Activated gamma-delta T cell treated with anti-CD3 and anti-CD28 coated beads, Interleukin-2, amount 50 U/mL, for 16 hours (primary cell): ENCODE results near the gene CORO2B.
"Not testable (repeated sequence)": the region's sequence is repeated elsewhere in the genome, so short reads cannot be mapped to it uniquely, and the experiment has no call there.

Experiments used
- DNase-seq: peaks from one replicate; pipeline ENCODE4 v3.0.0-alpha.2; 2020; ENCODE audit warnings: low read depth

CORO2B gene

DNA sequence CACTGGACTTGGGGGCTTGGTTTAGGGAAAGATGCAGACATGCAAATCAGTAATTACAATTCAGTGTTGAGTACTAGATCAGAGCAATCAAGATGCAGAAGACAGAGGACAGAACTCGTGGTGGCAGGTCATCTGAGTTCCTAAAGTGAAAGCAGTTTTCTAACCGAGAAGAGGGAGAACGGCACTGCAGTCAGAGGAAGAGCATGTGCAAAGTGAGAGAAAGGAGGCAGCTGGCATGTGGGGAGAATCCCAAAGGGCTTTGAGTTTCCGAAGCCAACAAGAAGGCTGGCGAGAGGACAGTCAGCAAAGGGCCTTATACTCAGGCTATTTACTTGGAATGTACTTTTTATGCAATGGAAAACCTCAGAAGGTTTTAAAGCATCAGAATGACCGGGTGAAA is 154.9 kb downstream of the CORO2B start:
- DNase-seq, result no peak

DNA sequence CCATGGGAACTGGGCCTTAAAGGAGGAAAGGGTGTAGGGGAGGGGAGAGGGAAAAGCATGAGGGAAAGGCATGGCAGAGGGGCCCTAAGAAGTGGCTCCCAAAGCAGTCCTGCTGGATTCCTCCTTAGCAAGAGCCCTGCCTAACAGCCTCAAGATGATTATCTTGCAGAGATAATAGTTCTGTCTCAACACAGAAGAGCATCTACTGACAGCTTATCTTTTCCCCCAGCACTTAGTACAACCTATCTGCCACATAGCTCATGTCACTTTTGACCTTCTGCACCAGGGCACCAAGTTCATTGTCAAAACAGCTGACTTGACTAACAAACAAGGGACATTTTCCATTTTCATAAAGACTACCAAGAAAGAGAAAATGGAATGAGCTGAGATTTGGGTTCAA is 155.6 kb downstream of the CORO2B start:
- no peak for DNase-seq

DNA sequence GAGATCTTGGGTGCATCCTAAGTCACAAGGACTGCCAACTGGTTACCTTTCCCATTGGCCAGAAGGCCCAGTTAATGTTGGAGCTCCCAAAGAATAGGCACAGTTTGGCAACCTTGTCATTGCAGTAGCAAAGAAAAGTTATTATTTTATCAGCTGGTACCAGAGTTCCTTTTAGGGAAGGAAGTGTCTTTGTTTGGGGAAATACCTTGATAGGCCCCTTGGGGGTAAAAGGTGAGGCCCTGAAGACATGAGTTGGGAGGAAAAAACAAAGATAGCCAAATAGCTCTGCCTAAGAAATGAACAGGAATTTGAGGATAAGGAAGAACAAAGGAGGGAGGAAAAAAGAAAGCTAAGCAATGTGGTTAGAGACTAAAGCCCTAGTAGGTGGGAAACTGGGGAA is 156.1 kb downstream of the CORO2B start:
- no peak for DNase-seq

DNA sequence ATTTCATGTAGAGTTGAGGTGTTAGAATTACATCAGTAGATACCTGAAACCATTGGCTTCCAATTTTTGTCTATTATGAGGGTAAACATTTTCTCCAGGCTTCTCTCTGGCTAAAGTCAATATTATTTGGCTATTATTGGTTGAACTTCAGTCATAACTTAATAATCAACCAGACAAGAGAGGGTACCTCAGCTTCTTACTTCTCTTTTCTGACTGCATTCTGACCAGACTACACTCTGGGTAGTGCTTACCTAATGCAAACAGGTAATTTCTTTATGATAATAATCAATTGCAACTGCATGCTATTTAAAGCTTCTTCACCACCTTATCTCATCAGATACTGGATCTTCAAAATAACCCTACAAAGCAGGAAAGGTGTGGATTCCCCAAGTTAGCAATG is 156.8 kb downstream of the CORO2B start:
- DNase-seq, result no peak

DNA sequence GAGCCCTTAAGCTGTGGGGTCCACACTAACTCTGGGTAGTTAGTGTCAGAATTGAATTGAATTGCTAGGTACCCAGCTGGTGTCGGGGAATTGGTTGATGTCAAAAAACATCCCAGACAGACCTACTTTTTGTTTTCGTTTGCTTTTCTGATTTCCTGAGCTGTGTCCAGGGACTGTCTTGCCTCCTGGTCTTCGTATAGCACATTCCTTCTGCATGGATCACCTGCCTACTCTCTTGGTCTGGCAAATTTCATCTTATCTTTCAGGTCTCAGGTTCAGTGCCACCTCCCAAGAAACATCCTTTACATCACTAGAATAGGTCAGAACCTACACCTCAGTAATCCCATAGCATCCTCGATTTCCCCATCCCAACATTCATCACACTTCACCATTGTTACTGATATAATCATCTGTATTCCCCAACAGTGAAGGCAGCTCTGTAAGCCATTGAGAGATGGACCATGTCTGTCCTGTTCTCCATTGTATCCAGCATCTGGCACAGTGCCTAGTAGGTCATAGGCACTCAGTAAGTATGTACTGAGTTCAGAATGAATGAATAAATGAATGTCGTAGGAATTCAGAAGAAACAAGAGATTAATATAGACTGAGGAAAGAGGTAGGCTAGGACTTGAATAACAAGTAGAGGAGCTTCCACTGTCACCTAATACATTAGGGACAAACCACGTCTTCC is 160.7 kb downstream of the CORO2B start:
- no peak for DNase-seq

DNA sequence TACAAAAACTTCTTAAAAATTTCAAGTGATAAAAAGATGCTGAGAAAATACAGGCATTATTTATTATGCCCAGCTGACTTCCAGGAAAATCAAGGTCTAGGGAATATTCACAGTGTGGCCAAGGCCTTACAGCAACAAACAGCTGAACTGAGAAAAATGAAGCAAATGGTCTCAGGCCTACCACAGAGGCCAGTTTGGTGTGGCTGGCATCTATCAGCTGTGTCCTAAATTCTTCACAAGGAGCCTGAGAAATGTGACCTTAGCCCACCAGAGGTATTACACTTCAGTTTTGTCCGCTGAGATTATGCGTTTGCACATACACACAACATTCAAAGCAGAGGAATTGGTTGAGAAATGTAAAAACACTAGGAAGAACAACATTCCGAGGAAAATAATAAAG is 164.5 kb downstream of the CORO2B start:
- no peak for DNase-seq

DNA sequence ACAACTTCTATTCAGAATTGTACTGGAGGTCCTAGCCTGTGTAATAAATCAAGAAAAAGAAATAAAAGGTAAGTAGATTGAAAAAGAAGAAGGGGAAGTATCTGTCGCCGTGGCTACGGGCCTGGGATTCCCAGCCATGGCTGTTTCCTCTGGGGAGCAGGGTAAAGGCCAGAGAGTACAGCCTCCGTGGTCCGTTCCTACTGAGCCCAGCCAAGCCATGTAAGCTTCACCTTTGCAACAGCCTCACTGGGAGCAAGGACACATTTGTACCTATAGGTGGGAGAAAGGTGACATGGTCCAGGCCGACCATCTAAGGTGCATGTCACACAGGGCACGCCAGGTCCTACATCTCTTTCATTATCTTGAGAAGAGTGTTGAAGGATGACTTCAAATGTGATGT is 170.6 kb downstream of the CORO2B start:
- no peak for DNase-seq

DNA sequence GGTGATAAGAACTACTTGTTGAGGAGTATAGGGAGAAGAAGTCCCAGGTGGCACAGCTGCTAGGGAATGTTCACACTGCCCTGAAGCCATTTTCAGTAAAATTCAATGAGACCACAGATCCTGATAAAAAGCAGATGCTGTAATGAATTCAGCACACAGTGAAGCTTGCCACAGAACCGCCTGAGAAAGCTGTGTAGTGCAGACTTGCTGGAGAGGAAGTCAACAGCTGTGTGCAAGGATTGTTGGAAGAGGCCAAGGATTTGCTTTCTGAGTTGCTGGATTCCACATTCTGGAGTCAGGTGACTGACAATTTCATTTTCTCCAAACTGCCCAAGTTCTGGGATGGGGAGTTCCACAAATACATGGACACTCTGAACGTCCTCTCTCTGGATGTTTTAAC is 171.0 kb downstream of the CORO2B start:
- DNase-seq, result no peak

DNA sequence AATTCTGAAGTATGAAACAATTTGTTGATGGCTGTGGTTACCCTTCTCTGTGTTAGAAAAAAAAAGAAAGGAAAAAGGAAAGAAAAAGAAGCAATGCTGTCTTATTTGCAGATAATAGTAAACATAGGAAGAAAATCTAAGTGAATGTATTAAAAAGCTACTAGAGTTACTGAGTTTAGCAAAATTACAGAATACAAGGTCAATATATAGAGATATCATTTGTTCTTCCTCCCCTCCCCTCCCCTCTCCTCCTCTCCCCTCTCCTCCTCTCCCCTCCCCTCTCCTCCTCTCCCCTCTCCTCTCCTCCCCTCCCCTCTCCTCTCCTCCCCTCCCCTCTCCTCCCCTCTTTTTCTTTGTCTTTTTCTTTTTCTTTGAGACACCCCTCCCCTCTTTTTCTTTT is 172.8 kb downstream of the CORO2B start:
- DNase-seq, result no peak

DNA sequence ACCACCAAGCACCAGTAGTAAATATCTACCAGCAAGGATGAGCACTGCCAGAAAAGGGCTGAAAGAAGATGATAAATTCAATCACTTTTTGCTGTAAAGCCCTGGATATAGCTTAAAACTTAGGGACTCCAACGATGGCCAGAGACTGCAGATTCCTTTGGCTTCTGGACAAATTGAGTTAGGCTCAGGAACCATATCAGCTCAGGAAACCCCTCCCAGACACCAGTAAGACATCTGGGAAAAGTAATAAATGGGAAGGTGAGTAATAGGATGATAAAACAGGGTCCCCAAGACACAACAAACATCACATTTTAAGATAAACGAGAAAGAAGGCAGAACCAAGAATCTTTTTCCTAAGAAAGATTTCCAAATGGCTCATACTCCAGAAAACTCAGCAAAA is 176.9 kb downstream of the CORO2B start:
- DNase-seq, result no peak

DNA sequence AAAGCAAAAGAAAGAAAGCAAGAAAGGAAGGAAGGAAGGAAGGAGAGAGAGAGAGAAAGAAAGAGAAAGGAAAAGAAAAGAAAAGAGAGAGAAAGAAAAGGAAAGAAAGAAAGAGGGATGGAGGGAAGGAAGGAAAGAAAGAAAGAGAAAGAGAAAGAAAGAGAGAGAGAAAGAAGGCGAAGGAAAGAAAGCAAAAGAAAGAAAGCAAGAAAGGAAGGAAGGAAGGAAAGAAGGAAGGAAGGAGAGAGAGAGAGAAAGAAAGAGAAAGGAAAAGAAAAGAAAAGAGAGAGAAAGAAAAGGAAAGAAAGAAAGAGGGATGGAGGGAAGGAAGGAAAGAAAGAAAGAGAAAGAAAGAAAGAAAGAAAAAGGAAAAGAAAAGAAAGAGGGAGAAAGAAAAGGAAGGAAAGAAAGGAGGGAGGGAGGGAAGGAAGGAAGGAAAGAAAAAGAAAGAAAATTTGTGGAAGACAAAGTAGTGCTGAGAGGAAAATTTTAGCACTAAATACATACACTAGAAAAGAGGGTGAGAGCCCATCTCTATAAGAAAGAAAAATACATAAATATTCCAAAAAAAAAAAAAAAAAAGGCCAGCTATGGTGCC is 181.3 kb downstream of the CORO2B start:
- DNase-seq, result not testable (repeated sequence)

DNA sequence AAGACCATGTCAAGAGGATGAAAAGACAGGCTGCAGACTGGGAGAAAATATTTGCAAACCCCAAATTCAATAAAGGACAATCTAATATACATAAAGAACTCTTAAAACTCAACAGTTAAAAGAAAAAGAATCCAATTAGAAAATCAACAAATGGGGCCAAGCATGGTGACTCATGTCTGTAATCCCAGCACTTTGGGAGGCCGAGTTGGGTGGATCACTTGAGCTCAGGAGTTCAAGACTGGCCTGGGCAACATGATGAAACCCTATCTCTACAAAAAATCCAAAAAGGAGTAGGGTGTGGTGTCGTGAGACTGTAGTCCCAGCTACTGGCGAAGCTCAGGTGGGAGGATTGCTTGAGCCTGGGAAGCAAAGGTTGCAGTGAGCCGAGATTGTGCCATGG is 184.3 kb downstream of the CORO2B start:
- DNase-seq, result no peak

DNA sequence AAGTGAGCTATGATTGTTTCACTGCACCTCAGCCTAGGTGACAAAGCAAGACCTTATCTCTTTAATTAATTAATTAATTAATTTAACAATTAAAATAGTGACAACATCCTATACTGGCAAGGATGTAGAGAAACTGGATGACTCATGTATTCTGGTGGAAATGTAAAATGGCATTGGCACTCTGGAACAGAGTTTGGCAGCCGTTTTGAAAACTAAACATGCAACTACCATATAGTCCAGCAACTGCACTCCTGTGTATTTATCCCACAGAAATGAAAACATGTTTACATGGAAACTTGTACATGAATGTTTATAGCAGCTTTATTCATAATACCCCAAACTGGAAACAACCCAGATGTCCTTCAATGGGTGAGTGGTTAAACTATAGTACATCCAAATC is 185.3 kb downstream of the CORO2B start:
- DNase-seq, result no peak

DNA sequence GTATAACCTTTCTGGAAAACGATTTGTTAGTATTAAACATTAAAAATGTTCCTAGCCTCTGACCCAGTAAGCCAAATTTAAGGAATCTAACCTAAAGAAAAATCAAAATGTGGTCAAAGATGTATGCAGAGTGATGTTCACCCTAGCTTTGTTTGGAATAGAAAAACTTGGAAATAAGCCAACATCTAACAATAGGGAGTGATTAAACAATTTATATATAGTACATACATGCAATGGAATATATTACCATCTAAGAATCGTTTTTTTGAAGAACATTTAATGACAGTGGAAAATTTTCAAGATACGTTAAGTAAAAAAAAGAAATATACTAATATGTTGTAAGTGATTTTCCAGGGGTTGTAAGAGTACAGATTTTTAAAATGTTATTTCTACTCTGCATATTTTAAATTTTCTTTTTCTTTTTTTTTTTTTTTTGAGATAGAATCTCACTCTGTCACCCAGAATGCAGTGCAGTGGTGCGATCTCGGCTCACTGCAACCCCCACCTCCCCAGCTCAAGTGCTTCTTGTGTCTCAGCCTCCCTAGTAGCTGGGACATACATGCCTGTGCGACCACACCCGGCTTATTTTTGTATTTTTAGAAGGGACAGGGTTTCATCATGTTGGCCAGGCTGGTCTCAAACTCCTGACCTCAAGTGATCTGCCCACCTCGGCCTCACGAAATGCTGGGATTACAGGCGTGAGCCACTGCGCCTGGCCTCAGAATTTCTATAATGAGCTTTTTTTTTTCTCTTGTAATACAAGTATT is 187.0 kb downstream of the CORO2B start:
- no peak for DNase-seq

DNA sequence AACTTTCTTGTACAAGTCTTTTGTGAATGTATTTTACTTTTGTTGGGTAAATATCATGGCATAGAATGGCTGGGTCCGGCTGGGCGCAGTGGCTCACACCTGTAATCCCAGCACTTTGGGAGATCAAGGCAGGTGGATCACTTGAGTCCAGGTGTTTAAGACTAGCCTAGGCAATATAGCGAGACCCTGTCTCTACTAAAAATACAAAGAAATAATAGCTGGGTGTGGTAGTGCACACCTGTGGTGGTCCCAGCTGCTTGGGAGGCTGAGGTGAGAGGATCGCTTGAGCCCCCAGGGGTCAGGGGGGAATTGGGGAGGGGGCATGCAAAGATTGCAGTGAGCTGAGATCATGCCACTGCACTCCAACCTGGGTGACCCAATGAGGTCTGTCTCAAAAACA is 189.0 kb downstream of the CORO2B start:
- no peak for DNase-seq

DNA sequence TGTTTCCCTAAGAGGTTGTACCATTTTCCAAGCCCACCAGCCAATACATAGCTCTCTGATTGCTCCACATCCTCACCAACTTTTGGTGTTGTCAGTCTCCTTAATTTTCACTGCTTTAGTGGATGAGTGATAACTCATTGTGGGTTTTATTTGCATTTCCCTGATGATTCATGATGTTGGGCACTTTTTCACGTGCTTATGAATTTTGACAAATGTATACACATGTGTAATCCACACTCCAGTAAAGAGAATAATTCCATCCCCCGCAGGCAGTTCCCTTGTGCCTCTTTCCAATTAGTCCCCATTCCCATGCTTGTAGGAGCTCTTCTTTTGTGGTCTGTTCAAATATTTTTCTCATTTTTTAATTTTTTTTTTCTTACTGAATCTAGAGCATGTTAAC is 189.5 kb downstream of the CORO2B start:
- no peak for DNase-seq

DNA sequence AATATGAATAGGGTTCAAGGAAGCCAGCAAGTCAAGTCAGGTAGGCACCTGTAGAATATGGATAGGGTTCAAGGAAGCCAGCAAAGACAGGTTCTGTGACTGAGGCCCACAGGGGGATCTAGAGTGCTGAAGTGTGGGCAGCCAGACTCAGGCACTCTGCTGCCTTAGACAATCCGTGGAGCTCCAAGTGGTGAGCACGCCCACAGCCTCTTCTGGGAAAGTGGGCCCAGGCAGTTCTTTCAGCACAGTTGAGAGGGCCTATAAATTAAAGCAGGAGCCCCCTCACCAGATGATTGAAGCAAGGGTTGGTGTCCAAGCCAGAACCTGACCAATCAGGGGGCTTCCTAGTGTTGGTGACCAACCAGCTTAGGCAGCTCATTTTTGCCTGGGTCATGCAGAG is 190.9 kb downstream of the CORO2B start:
- no peak for DNase-seq

DNA sequence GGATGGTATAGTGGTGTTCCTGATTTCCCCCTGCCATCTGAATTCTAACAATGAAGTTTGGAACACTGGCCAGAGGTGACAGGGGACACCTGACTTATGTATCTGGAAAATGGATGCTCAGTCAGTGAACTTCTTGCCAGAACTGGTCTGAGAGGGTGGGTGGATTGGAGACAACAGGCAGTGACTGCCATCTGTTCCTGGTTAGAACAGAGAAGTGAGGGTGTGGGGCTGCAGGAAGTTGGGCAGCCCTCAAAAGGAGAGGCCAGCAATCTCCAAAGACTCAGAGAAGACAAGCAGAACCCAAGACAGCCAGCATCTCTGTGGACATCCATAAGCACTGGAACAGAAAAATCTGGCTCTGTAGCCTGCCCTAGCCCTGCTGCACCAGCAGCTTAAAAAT is 191.4 kb downstream of the CORO2B start:
- DNase-seq, result no peak

DNA sequence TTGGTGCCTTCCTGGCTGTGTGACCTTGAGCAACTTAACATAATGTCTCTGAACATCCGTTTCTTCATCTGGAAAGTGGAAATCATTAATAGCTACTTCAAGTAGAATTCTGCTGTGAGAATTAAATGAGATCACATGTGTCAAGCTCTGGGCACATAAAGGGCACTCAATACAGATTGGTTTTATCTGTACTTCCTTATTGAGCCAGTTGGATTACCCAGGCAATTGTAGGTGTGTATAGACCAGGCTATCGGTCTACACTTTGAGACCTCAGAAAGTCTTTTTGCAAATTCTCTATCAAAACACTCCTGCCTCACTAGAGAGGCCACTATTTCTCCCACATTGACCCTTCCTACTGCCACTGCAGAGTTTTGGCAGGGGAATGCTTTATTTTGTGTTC is 194.2 kb downstream of the CORO2B start:
- no peak for DNase-seq

DNA sequence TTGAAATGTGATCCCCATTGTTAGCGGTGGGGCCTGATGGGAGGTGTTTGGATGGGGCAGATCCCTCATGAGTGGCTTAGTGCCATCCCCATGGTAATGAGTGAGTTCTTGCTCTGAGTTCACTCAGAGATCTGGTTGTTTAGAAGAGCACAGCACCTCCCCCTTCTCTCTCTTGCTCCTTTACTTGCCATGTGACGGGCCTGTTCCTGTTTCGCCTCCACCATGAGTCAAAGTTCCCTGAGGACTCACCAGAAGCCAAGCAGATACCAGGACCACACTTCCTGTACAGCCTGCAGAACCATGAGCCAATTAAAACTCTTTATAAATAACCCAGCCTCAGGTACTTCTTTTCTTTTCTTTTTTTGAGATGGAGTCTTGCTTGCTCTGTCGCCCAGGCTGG is 195.3 kb downstream of the CORO2B start:
- no peak for DNase-seq

DNA sequence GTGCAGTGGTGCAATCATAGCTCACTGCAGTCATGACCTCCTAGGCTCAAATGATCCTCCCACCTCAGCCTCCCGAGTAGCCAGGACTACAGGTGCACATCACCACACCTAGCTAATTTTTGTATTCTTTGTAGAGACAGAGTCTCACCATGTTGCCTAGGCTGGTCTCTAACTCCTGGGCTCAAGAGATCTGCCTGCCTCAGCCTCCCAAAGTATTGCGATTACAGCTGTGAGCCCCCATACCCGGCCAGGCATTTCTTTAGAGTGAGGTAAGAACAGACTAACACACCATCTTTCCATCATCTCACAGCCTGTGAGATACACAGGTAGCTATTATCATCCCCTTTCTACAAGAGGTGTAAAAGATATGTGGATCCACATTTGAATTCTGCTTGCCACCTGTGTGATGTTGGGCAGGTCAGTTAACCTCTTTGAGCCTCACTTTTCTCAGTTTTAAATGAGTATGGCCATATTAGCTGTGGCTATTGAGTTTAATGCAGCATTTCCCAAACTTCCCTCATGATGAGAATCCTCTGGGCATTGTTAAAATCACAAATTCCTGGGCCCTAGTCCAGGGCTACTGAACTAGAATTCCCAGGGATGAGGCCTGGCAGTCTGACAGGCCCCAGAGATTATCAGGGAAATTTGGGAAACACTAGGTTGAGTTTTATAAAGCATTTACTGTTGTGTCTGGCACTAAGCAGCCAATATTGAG is 195.9 kb downstream of the CORO2B start:
- DNase-seq, result no peak

DNA sequence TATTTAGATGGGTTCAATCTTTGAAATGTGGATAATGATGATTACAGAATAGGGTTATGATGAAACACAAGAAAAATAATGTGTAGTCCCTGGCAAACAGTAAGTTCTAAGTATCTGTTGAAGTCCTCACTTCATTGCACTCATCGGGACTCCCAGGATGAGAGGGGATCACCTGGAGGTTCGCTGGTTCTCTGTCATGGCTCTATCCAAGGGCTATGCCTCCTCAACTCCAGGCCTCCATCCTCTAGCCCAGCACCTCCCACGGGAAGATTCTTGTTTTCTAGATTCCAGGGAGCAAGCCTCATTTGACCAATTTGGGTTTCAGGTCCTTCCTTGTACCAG is 196.4 kb downstream of the CORO2B start:
- DNase-seq, result no peak
